ENCODE data around the gene NPY.
"Not testable (repeated sequence)": the region's sequence is repeated elsewhere in the genome, so short reads cannot be mapped to it uniquely, and the experiment has no call there.

GRCh38 chr7:24258324-24258723 is 25.7 kb upstream of the NPY start:
- TF ChIP-seq CTCF (IDR thresholded peaks at IDR 0.05 in 2 of 3, conservative IDR thresholded peaks at IDR 0.05 in 1 of 3; ENCODE audit: insufficient read depth in 2 of 3, low read depth in 1 of 3, low read length in 3 of 3); ZSCAN29 (IDR thresholded peaks at IDR 0.05); ZNF239 (CRISPR knock-in tag; IDR thresholded peaks at IDR 0.05): not testable (repeated sequence)

Measured in K562 (cell line).